GM23338 (cell line): ENCODE results near the gene C11orf52.

Source experiments
- CREB1 ChIP-seq: fragments of 250-450 bp; sonication (Bioruptor Pico); IDR thresholded peaks from 2 replicates; pipeline ENCODE4 v1.5.0; 2020; ENCODE audit warnings: low read depth, mild to moderate bottlenecking, moderate library complexity
- EZH2 ChIP-seq: fragments of 200-600 bp; sonication (generic); IDR thresholded peaks from one replicate; pipeline ENCODE4 v1.8.0; 2017; ENCODE audit warnings: antibody characterized with exemption, mild to moderate bottlenecking, low read depth; ENCODE audit not compliant: unreplicated experiment
- EZH2phosphoT487 ChIP-seq: fragments of 200-600 bp; sonication (generic); IDR thresholded peaks from one replicate; pipeline ENCODE4 v1.8.1; 2018; ENCODE audit warnings: antibody characterized with exemption; ENCODE audit not compliant: unreplicated experiment
- JUNB ChIP-seq: IDR thresholded peaks from one replicate; pipeline ENCODE4 v1.6.1; 2016; ENCODE audit warnings: antibody characterized with exemption; ENCODE audit not compliant: unreplicated experiment
- NANOG ChIP-seq: IDR thresholded peaks from 2 replicates; pipeline ENCODE4 v1.6.1; 2016; ENCODE audit warnings: antibody characterized with exemption, borderline replicate concordance
- POLR2AphosphoS5 ChIP-seq: IDR thresholded peaks from 2 replicates; pipeline ENCODE4 v1.6.1; 2016; ENCODE audit warnings: antibody characterized with exemption, low read depth
- STAT1 ChIP-seq: IDR thresholded peaks from one replicate; pipeline ENCODE4 v1.6.1; 2016; ENCODE audit warnings: antibody characterized with exemption; ENCODE audit not compliant: unreplicated experiment
- ZNF114 ChIP-seq: fragments of 250-450 bp; sonication (Bioruptor Pico); IDR thresholded peaks from 2 replicates; pipeline ENCODE4 v1.5.0; 2020; ENCODE audit warnings: mild to moderate bottlenecking, moderate library complexity
- ZNF331 ChIP-seq: fragments of 250-450 bp; sonication (Bioruptor Pico); IDR thresholded peaks from 2 replicates; pipeline ENCODE4 v1.5.0; 2020; ENCODE audit warnings: low read depth, mild to moderate bottlenecking, moderate library complexity
- TF ChIP-seq, protein P1 (sequence below), 2 experiments: fragments of 200-600 bp in 1 of 2; sonication (generic) in 1 of 2; conservative IDR thresholded peaks; 2 replicates each; pipeline versions ENCODE4 v1.5.1 to v1.6.1; 2016 to 2017; ENCODE audit warnings: antibody characterized with exemption in 2 of 2, low read depth in 2 of 2, mild to moderate bottlenecking in 2 of 2, moderate library complexity in 1 of 2
- TF ChIP-seq, protein P2 (sequence below): IDR thresholded peaks from one replicate; pipeline ENCODE4 v1.6.1; 2018; ENCODE audit warnings: antibody characterized with exemption; ENCODE audit not compliant: unreplicated experiment
- TF ChIP-seq, protein P3 (sequence below): fragments of 250-450 bp; sonication (Bioruptor Pico); IDR thresholded peaks from 2 replicates; pipeline ENCODE4 v1.5.0; 2020; ENCODE audit warnings: mild to moderate bottlenecking, moderate library complexity
- TF ChIP-seq, protein P4 (sequence below): IDR thresholded peaks from 2 replicates; pipeline ENCODE4 v1.6.1; 2016; ENCODE audit warnings: antibody characterized with exemption

DNA sequence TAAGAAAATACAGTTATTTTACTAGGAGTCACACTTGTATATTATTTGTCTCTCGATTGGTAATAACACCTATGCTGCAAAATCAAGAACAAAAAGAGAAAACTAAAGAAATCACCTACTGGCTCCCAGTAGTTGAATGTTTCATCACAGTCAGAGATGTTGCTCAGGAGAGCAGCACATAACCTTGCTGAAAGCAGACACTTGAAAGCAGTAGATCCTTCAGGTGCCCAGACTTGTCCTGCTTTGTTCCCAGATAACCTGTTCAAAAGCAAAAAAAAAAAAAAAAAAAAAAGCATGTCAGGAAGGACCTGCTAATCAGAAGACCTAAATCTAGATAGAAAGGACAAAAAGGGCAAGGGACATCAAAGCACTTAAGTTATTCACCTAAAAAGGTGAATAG is 48.6 kb upstream of the C11orf52 start:
- TF ChIP-seq, protein P1, sequence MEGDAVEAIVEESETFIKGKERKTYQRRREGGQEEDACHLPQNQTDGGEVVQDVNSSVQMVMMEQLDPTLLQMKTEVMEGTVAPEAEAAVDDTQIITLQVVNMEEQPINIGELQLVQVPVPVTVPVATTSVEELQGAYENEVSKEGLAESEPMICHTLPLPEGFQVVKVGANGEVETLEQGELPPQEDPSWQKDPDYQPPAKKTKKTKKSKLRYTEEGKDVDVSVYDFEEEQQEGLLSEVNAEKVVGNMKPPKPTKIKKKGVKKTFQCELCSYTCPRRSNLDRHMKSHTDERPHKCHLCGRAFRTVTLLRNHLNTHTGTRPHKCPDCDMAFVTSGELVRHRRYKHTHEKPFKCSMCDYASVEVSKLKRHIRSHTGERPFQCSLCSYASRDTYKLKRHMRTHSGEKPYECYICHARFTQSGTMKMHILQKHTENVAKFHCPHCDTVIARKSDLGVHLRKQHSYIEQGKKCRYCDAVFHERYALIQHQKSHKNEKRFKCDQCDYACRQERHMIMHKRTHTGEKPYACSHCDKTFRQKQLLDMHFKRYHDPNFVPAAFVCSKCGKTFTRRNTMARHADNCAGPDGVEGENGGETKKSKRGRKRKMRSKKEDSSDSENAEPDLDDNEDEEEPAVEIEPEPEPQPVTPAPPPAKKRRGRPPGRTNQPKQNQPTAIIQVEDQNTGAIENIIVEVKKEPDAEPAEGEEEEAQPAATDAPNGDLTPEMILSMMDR (conservative IDR thresholded peaks at IDR 0.05; ENCODE audit: low read depth in 2 of 2), result no peak
- no peak for TF ChIP-seq POLR2AphosphoS5
- TF ChIP-seq, protein P2, sequence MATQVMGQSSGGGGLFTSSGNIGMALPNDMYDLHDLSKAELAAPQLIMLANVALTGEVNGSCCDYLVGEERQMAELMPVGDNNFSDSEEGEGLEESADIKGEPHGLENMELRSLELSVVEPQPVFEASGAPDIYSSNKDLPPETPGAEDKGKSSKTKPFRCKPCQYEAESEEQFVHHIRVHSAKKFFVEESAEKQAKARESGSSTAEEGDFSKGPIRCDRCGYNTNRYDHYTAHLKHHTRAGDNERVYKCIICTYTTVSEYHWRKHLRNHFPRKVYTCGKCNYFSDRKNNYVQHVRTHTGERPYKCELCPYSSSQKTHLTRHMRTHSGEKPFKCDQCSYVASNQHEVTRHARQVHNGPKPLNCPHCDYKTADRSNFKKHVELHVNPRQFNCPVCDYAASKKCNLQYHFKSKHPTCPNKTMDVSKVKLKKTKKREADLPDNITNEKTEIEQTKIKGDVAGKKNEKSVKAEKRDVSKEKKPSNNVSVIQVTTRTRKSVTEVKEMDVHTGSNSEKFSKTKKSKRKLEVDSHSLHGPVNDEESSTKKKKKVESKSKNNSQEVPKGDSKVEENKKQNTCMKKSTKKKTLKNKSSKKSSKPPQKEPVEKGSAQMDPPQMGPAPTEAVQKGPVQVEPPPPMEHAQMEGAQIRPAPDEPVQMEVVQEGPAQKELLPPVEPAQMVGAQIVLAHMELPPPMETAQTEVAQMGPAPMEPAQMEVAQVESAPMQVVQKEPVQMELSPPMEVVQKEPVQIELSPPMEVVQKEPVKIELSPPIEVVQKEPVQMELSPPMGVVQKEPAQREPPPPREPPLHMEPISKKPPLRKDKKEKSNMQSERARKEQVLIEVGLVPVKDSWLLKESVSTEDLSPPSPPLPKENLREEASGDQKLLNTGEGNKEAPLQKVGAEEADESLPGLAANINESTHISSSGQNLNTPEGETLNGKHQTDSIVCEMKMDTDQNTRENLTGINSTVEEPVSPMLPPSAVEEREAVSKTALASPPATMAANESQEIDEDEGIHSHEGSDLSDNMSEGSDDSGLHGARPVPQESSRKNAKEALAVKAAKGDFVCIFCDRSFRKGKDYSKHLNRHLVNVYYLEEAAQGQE, result no peak
- no peak for TF ChIP-seq EZH2
- TF ChIP-seq ZNF114 (CRISPR knock-in tag), result no peak
- TF ChIP-seq, protein P3, sequence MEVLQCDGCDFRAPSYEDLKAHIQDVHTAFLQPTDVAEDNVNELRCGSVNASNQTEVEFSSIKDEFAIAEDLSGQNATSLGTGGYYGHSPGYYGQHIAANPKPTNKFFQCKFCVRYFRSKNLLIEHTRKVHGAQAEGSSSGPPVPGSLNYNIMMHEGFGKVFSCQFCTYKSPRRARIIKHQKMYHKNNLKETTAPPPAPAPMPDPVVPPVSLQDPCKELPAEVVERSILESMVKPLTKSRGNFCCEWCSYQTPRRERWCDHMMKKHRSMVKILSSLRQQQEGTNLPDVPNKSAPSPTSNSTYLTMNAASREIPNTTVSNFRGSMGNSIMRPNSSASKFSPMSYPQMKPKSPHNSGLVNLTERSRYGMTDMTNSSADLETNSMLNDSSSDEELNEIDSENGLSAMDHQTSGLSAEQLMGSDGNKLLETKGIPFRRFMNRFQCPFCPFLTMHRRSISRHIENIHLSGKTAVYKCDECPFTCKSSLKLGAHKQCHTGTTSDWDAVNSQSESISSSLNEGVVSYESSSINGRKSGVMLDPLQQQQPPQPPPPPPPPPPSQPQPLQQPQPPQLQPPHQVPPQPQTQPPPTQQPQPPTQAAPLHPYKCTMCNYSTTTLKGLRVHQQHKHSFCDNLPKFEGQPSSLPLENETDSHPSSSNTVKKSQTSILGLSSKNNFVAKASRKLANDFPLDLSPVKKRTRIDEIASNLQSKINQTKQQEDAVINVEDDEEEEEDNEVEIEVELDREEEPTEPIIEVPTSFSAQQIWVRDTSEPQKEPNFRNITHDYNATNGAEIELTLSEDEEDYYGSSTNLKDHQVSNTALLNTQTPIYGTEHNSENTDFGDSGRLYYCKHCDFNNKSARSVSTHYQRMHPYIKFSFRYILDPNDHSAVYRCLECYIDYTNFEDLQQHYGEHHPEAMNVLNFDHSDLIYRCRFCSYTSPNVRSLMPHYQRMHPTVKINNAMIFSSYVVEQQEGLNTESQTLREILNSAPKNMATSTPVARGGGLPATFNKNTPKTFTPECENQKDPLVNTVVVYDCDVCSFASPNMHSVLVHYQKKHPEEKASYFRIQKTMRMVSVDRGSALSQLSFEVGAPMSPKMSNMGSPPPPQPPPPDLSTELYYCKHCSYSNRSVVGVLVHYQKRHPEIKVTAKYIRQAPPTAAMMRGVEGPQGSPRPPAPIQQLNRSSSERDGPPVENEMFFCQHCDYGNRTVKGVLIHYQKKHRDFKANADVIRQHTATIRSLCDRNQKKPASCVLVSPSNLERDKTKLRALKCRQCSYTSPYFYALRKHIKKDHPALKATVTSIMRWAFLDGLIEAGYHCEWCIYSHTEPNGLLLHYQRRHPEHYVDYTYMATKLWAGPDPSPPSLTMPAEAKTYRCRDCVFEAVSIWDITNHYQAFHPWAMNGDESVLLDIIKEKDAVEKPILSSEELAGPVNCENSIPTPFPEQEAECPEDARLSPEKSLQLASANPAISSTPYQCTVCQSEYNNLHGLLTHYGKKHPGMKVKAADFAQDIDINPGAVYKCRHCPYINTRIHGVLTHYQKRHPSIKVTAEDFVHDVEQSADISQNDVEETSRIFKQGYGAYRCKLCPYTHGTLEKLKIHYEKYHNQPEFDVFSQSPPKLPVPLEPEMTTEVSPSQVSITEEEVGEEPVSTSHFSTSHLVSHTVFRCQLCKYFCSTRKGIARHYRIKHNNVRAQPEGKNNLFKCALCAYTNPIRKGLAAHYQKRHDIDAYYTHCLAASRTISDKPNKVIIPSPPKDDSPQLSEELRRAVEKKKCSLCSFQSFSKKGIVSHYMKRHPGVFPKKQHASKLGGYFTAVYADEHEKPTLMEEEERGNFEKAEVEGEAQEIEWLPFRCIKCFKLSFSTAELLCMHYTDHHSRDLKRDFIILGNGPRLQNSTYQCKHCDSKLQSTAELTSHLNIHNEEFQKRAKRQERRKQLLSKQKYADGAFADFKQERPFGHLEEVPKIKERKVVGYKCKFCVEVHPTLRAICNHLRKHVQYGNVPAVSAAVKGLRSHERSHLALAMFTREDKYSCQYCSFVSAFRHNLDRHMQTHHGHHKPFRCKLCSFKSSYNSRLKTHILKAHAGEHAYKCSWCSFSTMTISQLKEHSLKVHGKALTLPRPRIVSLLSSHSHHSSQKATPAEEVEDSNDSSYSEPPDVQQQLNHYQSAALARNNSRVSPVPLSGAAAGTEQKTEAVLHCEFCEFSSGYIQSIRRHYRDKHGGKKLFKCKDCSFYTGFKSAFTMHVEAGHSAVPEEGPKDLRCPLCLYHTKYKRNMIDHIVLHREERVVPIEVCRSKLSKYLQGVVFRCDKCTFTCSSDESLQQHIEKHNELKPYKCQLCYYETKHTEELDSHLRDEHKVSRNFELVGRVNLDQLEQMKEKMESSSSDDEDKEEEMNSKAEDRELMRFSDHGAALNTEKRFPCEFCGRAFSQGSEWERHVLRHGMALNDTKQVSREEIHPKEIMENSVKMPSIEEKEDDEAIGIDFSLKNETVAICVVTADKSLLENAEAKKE, result no peak
- TF ChIP-seq JUNB, result no peak
- no peak for TF ChIP-seq EZH2phosphoT487
- no peak for TF ChIP-seq ZNF331
- no peak for TF ChIP-seq CREB1 (CRISPR knock-in tag)
- no peak for TF ChIP-seq STAT1
- TF ChIP-seq, protein P4, sequence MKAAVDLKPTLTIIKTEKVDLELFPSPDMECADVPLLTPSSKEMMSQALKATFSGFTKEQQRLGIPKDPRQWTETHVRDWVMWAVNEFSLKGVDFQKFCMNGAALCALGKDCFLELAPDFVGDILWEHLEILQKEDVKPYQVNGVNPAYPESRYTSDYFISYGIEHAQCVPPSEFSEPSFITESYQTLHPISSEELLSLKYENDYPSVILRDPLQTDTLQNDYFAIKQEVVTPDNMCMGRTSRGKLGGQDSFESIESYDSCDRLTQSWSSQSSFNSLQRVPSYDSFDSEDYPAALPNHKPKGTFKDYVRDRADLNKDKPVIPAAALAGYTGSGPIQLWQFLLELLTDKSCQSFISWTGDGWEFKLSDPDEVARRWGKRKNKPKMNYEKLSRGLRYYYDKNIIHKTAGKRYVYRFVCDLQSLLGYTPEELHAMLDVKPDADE, result no peak
- no peak for TF ChIP-seq NANOG
